H1 (cell line): ENCODE results near the gene ANKRD12. TPM values are rescaled to one million over a fixed set of nuclear protein-coding genes. Genes with fewer than 3 reads are reported as not detected.

Source experiments
- CTCF ChIA-PET: fragments of 300-600 bp; sonication (Branson Sonifier 250); formaldehyde crosslinking; loops from one replicate; lab custom pipeline; 2021; ENCODE audit not compliant: partially characterized antibody; lab: Charles Lee
- POLR2A ChIA-PET: fragments of 300-600 bp; sonication (Branson Sonifier 250); formaldehyde crosslinking; loops from one replicate; lab custom pipeline; 2021; ENCODE audit warnings: inconsistent platforms; ENCODE audit not compliant: partially characterized antibody; lab: Charles Lee
- DNase-seq, 2 experiments: peaks; one replicate each; pipeline versions ENCODE4 v3.0.0 to v3.0.0-alpha.2; 2010 to 2022; ENCODE audit warnings: low spot score in 2 of 2, low read depth in 1 of 2, mixed read lengths in 1 of 2
- FAIRE-seq: peaks from 2 replicates; lab custom pipeline; 2011; peaks lifted over from hg19 to GRCh38; lab: Jason Lieb, UNC
- H2AFZ ChIP-seq: 2 replicates; pipeline ENCODE4 v1.8.1; 2012; ENCODE audit warnings: low read length, inconsistent platforms
- H2AK5ac ChIP-seq: 2 replicates; pipeline ENCODE4 v1.6.1; 2013; ENCODE audit warnings: low read depth, low read length
- H2BK120ac ChIP-seq: replicated peaks from 2 replicates; pipeline ENCODE3; 2013; ENCODE audit warnings: low read depth, low read length, inconsistent platforms
- H2BK12ac ChIP-seq: 2 replicates; pipeline ENCODE4 v1.6.1; 2013; ENCODE audit warnings: low read depth, low read length
- H2BK15ac ChIP-seq: 2 replicates; pipeline ENCODE4 v1.6.1; 2013; ENCODE audit warnings: low read length
- H2BK20ac ChIP-seq: 2 replicates; pipeline ENCODE4 v1.6.1; 2013; ENCODE audit warnings: low read length
- H2BK5ac ChIP-seq: 2 replicates; pipeline ENCODE4 v1.6.1; 2013; ENCODE audit warnings: low read depth, low read length
- H3K14ac ChIP-seq: 2 replicates; pipeline ENCODE4 v1.6.1; 2013; ENCODE audit warnings: inconsistent platforms; ENCODE audit not compliant: insufficient read length
- H3K18ac ChIP-seq: 2 replicates; pipeline ENCODE4 v1.6.1; 2013; ENCODE audit warnings: low read length; ENCODE audit errors: extremely low read depth
- H3K23ac ChIP-seq: 2 replicates; pipeline ENCODE4 v1.6.1; 2013; ENCODE audit warnings: inconsistent platforms; ENCODE audit not compliant: insufficient read length
- H3K23me2 ChIP-seq: 2 replicates; pipeline ENCODE4 v1.6.1; 2013; ENCODE audit warnings: low read depth, low read length
- H3K27ac ChIP-seq: 2 replicates; pipeline ENCODE4 v1.6.1; 2011; ENCODE audit warnings: low read depth, low read length, inconsistent platforms
- H3K27me3 ChIP-seq, 4 experiments: replicated peaks in 1 of 4; 1 replicate in 1 of 4; 2 replicates in 3 of 4; pipeline versions ENCODE4 v1.6.1 to v1.8.1; 2011 to 2013; ENCODE audit warnings: low read length in 3 of 4, mild to moderate bottlenecking in 3 of 4, inconsistent platforms in 2 of 4, mixed read lengths in 2 of 4, moderate library complexity in 1 of 4; ENCODE audit not compliant: control insufficient read depth in 3 of 4, insufficient read depth in 3 of 4; ENCODE audit errors: extremely low read depth in 1 of 4
- H3K36me3 ChIP-seq, 4 experiments: 2 replicates each; pipeline versions ENCODE4 v1.6.1 to v1.8.1; 2011 to 2013; ENCODE audit warnings: mild to moderate bottlenecking in 4 of 4, low read length in 3 of 4, moderate library complexity in 2 of 4, control low read depth in 1 of 4, inconsistent platforms in 1 of 4; ENCODE audit not compliant: insufficient read depth in 4 of 4, control insufficient read depth in 2 of 4
- H3K4ac ChIP-seq: replicated peaks from 2 replicates; pipeline ENCODE3; 2013; ENCODE audit warnings: low read length, low read depth, mixed read lengths, inconsistent platforms; ENCODE audit not compliant: insufficient read length
- H3K4me1 ChIP-seq, 4 experiments: replicated peaks in 1 of 4; 1 replicate in 1 of 4; 2 replicates in 3 of 4; pipeline versions ENCODE4 v1.6.1 to v1.8.1; 2011 to 2013; ENCODE audit warnings: low read length in 3 of 4, inconsistent platforms in 2 of 4, mixed read lengths in 1 of 4; ENCODE audit not compliant: insufficient read depth in 4 of 4, control insufficient read depth in 3 of 4
- H3K4me2 ChIP-seq, 2 experiments: 2 replicates each; pipeline versions ENCODE4 v1.6.1 to v1.8.1; 2011 to 2013; ENCODE audit warnings: low read depth in 2 of 2, low read length in 2 of 2, control low read depth in 1 of 2, inconsistent platforms in 1 of 2, mild to moderate bottlenecking in 1 of 2; ENCODE audit not compliant: insufficient read depth in 1 of 2
- H3K4me3 ChIP-seq, 4 experiments: fragments of 200-600, 300-600 bp in 1 of 4; sonication (generic), shearing (Covaris generic), sonication (Bioruptor Twin) in 1 of 4; 2 replicates each; pipeline versions ENCODE4 v1.5.1 to v1.8.1; 2011 to 2016; ENCODE audit warnings: low read length in 4 of 4, low read depth in 3 of 4, control low read depth in 2 of 4, inconsistent platforms in 2 of 4, mild to moderate bottlenecking in 2 of 4, mixed read lengths in 1 of 4, moderate library complexity in 1 of 4; ENCODE audit not compliant: insufficient read depth in 2 of 4; ENCODE audit errors: extremely low read depth in 1 of 4
- H3K56ac ChIP-seq: replicated peaks from 2 replicates; pipeline ENCODE3; 2013; ENCODE audit warnings: low read depth, mild to moderate bottlenecking, mixed read lengths, low read length, inconsistent platforms; ENCODE audit not compliant: insufficient read length
- H3K79me1 ChIP-seq: 2 replicates; pipeline ENCODE4 v1.6.1; 2013; ENCODE audit warnings: low read depth, low read length, control low read depth
- H3K79me2 ChIP-seq, 2 experiments: 2 replicates each; pipeline versions ENCODE4 v1.6.1 to v1.8.1; 2012 to 2013; ENCODE audit warnings: low read length in 2 of 2, mild to moderate bottlenecking in 2 of 2, inconsistent platforms in 1 of 2; ENCODE audit not compliant: insufficient read depth in 2 of 2, control insufficient read depth in 1 of 2
- H3K9ac ChIP-seq, 4 experiments: replicated peaks in 1 of 4; 1 replicate in 1 of 4; 2 replicates in 3 of 4; pipeline versions ENCODE4 v1.6.1 to v1.8.1; 2011 to 2013; ENCODE audit warnings: low read depth in 3 of 4, low read length in 3 of 4, control low read depth in 2 of 4, mild to moderate bottlenecking in 2 of 4, moderate library complexity in 2 of 4, inconsistent platforms in 1 of 4; ENCODE audit errors: extremely low read depth in 1 of 4
- H3K9me3 ChIP-seq, 2 experiments: 2 replicates each; pipeline versions ENCODE4 v1.6.1 to v1.8.1; 2012 to 2013; ENCODE audit warnings: mild to moderate bottlenecking in 2 of 2, moderate library complexity in 2 of 2, control low read depth in 1 of 2, inconsistent platforms in 1 of 2, low read depth in 1 of 2, low read length in 1 of 2, mixed read lengths in 1 of 2; ENCODE audit not compliant: insufficient read depth in 2 of 2
- H4K20me1 ChIP-seq, 2 experiments: replicated peaks in 1 of 2; 2 replicates each; pipeline versions ENCODE3 to v1.8.1; 2011 to 2013; ENCODE audit warnings: inconsistent platforms in 2 of 2, low read length in 2 of 2, mild to moderate bottlenecking in 1 of 2; ENCODE audit not compliant: insufficient read depth in 2 of 2, control insufficient read depth in 1 of 2
- H4K5ac ChIP-seq: 2 replicates; pipeline ENCODE4 v1.6.1; 2013; ENCODE audit warnings: low read length, low read depth, mixed read lengths, inconsistent platforms; ENCODE audit not compliant: insufficient read length
- H4K8ac ChIP-seq: 2 replicates; pipeline ENCODE4 v1.8.0; 2013; ENCODE audit warnings: mild to moderate bottlenecking, moderate library complexity, low read length, inconsistent platforms; ENCODE audit not compliant: insufficient read depth; ENCODE audit errors: extremely low read depth
- H4K91ac ChIP-seq: replicated peaks from 2 replicates; pipeline ENCODE3; 2013; ENCODE audit warnings: low read length, mixed read lengths, inconsistent platforms; ENCODE audit not compliant: insufficient read length
- BACH1 ChIP-seq: IDR thresholded peaks from 2 replicates; pipeline ENCODE4 v1.6.1; 2012; ENCODE audit warnings: low read length, improper control_type of control experiment
- BCL11A ChIP-seq, 2 experiments: IDR thresholded peaks; one replicate each; pipeline ENCODE4 v1.6.1; 2011; ENCODE audit warnings: low read depth in 2 of 2, low read length in 2 of 2, mild to moderate bottlenecking in 2 of 2
- EZH2 ChIP-seq: fragments of 200-600 bp; sonication (generic); IDR thresholded peaks from 2 replicates; pipeline ENCODE4 v1.7.1; 2012; ENCODE audit warnings: low read depth, mild to moderate bottlenecking, moderate library complexity, low read length, inconsistent platforms; ENCODE audit not compliant: severe bottlenecking
- MAFK ChIP-seq: IDR thresholded peaks from 2 replicates; pipeline ENCODE4 v1.6.1; 2012; ENCODE audit warnings: low read depth, mild to moderate bottlenecking, improper control_type of control experiment, low read length
- NANOG ChIP-seq: IDR thresholded peaks from 2 replicates; pipeline ENCODE4 v1.6.1; 2011; ENCODE audit warnings: low read length, low read depth, mild to moderate bottlenecking, inconsistent platforms; ENCODE audit not compliant: insufficient read depth, poor library complexity, severe bottlenecking
- RBBP5 ChIP-seq: IDR thresholded peaks from 2 replicates; pipeline ENCODE4 v1.7.1; 2012; ENCODE audit warnings: low read depth, mild to moderate bottlenecking, inconsistent platforms, low read length, moderate library complexity, borderline replicate concordance
- RFX5 ChIP-seq: IDR thresholded peaks from 2 replicates; pipeline ENCODE4 v1.6.1; 2011; ENCODE audit warnings: low read depth, low read length, improper control_type of control experiment, borderline replicate concordance
- SIN3A ChIP-seq, 2 experiments: IDR thresholded peaks in 1 of 2; conservative IDR thresholded peaks in 1 of 2; 2 replicates each; pipeline ENCODE4 v1.6.1; 2011 to 2012; ENCODE audit warnings: low read length in 2 of 2, improper control_type of control experiment in 1 of 2, low read depth in 1 of 2, mild to moderate bottlenecking in 1 of 2
- SP1 ChIP-seq: IDR thresholded peaks from 2 replicates; pipeline ENCODE4 v1.6.1; 2011; ENCODE audit warnings: low read depth, low read length
- polyA plus RNA-seq, 7 experiments: library from polyadenylated mRNA; depleted of rRNA in 3 of 7; stranded (reverse) in 5 of 7; unstranded in 2 of 7; fragments of >200 nt in 5 of 7; fragments of 200-250 nt in 2 of 7; gene quantifications; 1 replicate in 5 of 7; 2 replicates in 1 of 7; 4 replicates in 1 of 7; pipeline versions ENCODE4 v1.2.1 to v1.2.3, GENCODE V29; 2011 to 2013; ENCODE audit warnings: missing spikeins in 2 of 7, mixed read lengths in 2 of 7
- total RNA-seq: library from RNA; stranded (reverse); fragmentation: NEBNext Ultra II Directional; extraction: Animal tissue kit (Norgen Biotek cat#: 25700); gene quantifications from 2 replicates; pipeline ENCODE4 v1.2.1, GENCODE V29; 2021
- TF ChIP-seq, protein P1 (sequence below): IDR thresholded peaks from 2 replicates; pipeline ENCODE4 v1.6.1; 2011; ENCODE audit warnings: low read length, improper control_type of control experiment
- TF ChIP-seq, protein P2 (sequence below), 3 experiments: IDR thresholded peaks; 1 replicate in 2 of 3; 2 replicates in 1 of 3; pipeline versions ENCODE4 v1.5.1 to v1.6.1; 2011; ENCODE audit warnings: low read length in 3 of 3, mild to moderate bottlenecking in 3 of 3, inconsistent platforms in 2 of 3, low read depth in 1 of 3, moderate library complexity in 1 of 3; ENCODE audit not compliant: insufficient read depth in 1 of 3; ENCODE audit errors: control extremely low read depth in 1 of 3

The ANKRD12 gene
- total and polyA plus RNA-seq, 2 of the 8 experiments (the other 6 are each of a cell fraction or from before 2014, with no cell fraction given), result 2.6 to 37.9 TPM

DNA sequence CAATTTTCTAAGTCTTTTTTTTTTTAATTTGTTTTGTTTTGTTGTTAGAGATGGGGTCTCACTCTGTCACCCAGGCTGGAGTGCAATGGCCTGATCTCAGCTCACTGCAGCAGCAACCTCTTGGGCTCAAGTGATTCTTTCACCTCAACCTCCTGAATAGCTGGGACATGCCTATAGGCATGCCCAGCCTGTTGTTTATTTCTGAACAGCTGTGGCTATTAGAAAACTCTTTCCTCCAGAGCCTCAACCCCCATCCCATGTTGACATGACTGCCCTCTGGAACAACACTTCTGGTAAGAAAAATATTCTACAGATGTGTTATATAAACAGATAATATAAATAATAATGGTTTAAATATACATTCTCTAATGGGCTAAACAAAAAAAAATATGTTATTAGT is 153.6 kb downstream of the ANKRD12 start:
- CTCF ChIA-PET, result no interaction called here
- TF ChIP-seq, protein P1, sequence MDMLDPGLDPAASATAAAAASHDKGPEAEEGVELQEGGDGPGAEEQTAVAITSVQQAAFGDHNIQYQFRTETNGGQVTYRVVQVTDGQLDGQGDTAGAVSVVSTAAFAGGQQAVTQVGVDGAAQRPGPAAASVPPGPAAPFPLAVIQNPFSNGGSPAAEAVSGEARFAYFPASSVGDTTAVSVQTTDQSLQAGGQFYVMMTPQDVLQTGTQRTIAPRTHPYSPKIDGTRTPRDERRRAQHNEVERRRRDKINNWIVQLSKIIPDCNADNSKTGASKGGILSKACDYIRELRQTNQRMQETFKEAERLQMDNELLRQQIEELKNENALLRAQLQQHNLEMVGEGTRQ, result no peak
- no peak for TF ChIP-seq SP1
- TF ChIP-seq NANOG, result no peak
- TF ChIP-seq, protein P2, sequence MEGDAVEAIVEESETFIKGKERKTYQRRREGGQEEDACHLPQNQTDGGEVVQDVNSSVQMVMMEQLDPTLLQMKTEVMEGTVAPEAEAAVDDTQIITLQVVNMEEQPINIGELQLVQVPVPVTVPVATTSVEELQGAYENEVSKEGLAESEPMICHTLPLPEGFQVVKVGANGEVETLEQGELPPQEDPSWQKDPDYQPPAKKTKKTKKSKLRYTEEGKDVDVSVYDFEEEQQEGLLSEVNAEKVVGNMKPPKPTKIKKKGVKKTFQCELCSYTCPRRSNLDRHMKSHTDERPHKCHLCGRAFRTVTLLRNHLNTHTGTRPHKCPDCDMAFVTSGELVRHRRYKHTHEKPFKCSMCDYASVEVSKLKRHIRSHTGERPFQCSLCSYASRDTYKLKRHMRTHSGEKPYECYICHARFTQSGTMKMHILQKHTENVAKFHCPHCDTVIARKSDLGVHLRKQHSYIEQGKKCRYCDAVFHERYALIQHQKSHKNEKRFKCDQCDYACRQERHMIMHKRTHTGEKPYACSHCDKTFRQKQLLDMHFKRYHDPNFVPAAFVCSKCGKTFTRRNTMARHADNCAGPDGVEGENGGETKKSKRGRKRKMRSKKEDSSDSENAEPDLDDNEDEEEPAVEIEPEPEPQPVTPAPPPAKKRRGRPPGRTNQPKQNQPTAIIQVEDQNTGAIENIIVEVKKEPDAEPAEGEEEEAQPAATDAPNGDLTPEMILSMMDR (IDR thresholded peaks at IDR 0.05; ENCODE audit: control extremely low read depth in 1 of 3, insufficient read depth in 1 of 3, low read depth in 1 of 3, low read length in 3 of 3), result no peak
- no peak for TF ChIP-seq RBBP5
- no peak for TF ChIP-seq EZH2
- no peak for TF ChIP-seq RFX5
- TF ChIP-seq MAFK, result no peak
- no peak for TF ChIP-seq SIN3A (conservative IDR thresholded peaks at IDR 0.05 in 1 of 2, IDR thresholded peaks at IDR 0.05 in 1 of 2; ENCODE audit: low read depth in 1 of 2, low read length in 2 of 2)
- no peak for TF ChIP-seq BCL11A (IDR thresholded peaks at IDR 0.05; ENCODE audit: low read depth in 2 of 2, low read length in 2 of 2)
- no peak for TF ChIP-seq BACH1

More for the DNA sequence above, 153.6 kb downstream of the ANKRD12 start:
- no peak overlapping the region for H4K5ac ChIP-seq
- no peak overlapping the region for H2BK5ac ChIP-seq
- POLR2A ChIA-PET, result no interaction called here
- no peak overlapping the region for H3K23ac ChIP-seq
- no peak overlapping the region for H3K14ac ChIP-seq
- no peak overlapping the region for H4K91ac ChIP-seq
- no peaks in the 10 kb centered on the region for H3K79me1 ChIP-seq
- no peak overlapping the region for H2BK15ac ChIP-seq
- no peaks in the 10 kb centered on the region for H3K79me2 ChIP-seq
- no peak overlapping the region for H3K27ac ChIP-seq
- H3K36me3 ChIP-seq, result peaks cover 0 to 4% (median 0%) of the 10 kb centered on the region in 4 experiments; a peak in 2 of 8 replicates
- H3K4me3 ChIP-seq, result no peak overlapping the region
- no peak for FAIRE-seq
- H4K20me1 ChIP-seq, result no peaks in the 10 kb centered on the region
- H3K9me3 ChIP-seq, result peaks cover 19 to 22% of the 10 kb centered on the region in 2 experiments
- no peak overlapping the region for H3K18ac ChIP-seq
- no peak overlapping the region for H3K56ac ChIP-seq
- no peaks in the 10 kb centered on the region for H3K27me3 ChIP-seq
- H3K23me2 ChIP-seq, result no peaks in the 10 kb centered on the region
- H3K4ac ChIP-seq, result no peak overlapping the region
- H3K4me2 ChIP-seq, result no peak overlapping the region
- H2AFZ ChIP-seq, result no peak overlapping the region
- DNase-seq, result no peak
- no peak overlapping the region for H2BK20ac ChIP-seq
- H3K4me1 ChIP-seq, result no peaks in the 10 kb centered on the region
- H3K9ac ChIP-seq, result no peak overlapping the region
- no peak overlapping the region for H2BK12ac ChIP-seq
- H2AK5ac ChIP-seq, result no peak overlapping the region
- H2BK120ac ChIP-seq, result no peak overlapping the region
- no peak overlapping the region for H4K8ac ChIP-seq
